CD1c-positive myeloid dendritic cell (primary cell): ENCODE data around the gene MYL11.

ENCODE experiments used
- DNase-seq: peaks from one replicate; pipeline ENCODE4 v3.0.0-alpha.2; 2016; ENCODE audit errors: extremely low spot score

MYL11 gene

DNA sequence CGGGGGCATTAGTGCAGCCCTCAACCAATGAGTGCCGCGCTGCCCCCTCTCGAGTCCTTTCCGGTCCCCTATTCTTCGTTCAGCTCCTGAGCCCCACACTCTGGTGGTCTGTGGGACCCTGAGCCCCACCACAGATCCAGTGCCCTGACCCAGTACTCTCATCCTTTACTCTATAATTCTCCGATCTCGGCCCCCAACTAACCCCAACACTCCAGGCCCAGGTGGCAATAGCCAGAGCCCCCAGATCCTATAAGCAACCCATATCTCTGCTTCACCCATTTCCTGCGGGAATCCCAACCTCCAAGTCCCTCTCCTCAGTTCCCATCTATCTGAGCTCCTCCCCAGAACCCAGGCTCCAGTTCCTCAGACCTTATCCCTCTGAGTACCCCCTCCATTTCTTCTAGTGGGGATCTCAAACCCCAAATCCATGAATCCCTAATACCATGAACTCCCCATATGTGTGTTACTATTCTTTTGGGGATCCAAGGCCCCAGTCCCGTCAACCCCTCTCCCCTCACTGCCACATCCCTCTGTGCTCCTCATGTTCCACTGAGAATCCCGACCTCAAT is 3.3 kb upstream of the MYL11 start:
- DNase-seq: no peak

DNA sequence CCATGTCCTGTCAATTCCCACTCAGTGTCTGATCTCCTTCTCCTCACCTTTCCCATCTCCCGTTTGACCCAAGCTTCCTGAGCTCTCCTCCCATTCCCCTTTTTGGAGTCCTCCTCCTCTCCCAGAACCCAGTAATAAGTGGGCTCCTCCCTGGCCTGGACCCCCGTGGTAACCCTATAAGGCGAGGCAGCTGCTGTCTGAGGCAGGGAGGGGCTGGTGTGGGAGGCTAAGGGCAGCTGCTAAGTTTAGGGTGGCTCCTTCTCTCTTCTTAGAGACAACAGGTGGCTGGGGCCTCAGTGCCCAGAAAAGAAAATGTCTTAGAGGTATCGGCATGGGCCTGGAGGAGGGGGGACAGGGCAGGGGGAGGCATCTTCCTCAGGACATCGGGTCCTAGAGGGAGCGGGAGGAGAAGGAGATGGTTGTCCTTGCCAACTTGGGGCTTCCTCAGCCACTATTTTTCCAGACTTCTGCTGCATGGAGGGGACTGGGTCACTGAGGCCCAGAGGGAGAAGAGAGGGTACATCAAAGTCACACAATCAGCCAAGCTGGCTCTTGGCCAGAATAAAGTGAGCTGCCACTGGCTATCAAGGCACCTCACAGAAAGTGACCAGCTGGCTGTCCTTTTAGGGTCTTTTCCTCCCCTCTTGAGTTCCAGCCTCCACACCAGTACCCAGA is 2.4 kb upstream of the MYL11 start:
- DNase-seq: no peak

DNA sequence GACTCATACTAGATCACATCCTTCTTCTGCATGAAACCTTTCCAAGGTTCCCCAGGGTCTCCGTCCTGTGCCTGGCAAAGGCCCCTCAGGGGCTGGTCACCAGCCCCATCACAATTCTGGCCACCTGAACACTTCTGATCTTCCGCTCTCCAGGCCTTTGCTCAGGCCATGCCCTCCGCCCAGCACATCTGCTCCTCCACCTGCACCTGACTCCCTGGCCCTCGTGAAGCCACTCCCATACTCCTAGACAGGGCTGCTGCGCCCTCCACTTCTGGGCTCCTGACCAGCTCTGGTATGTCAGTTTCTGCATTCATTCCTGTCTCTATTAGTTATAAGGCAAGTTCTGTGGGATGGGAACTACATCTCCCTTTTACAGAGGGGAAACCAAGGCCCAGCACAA is 1.9 kb upstream of the MYL11 start:
- DNase-seq: no peak

DNA sequence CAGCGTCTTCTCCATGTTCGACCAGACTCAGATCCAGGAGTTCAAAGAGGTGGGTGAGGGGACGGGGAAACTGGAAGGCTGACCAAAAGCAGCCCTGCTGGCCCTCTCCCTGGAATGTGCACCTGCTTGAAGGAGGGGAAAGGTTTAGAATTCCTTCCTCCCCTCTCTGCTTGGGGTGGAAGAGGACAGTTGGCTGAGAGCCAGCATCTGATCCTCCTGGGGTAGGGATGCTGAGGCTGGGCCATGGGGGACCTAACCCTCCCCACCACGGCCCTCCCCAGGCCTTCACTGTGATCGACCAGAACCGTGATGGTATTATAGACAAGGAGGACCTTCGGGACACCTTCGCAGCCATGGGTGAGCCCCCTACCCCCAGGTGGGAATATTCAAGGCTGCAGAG is 1.3 kb downstream of the MYL11 start:
- DNase-seq: no peak

DNA sequence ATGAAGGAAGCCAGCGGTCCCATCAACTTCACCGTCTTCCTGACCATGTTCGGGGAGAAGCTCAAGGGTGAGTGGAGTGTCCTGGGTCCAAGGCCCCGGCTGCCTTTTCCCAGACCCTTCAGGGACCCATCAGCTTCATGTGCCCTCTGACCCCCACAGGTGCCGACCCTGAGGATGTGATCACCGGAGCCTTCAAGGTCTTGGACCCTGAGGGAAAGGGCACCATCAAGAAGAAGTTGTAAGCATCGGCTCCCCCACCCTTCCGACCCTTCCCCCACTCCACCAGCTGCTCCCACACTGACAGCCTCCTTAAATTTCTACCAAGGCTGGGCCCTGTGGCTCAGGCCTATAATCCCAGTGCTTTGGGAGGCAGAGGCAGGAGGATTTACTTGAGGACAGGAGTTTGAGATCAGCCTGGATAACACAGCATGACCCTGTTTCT is 1.9 kb downstream of the MYL11 start:
- no peak for DNase-seq

DNA sequence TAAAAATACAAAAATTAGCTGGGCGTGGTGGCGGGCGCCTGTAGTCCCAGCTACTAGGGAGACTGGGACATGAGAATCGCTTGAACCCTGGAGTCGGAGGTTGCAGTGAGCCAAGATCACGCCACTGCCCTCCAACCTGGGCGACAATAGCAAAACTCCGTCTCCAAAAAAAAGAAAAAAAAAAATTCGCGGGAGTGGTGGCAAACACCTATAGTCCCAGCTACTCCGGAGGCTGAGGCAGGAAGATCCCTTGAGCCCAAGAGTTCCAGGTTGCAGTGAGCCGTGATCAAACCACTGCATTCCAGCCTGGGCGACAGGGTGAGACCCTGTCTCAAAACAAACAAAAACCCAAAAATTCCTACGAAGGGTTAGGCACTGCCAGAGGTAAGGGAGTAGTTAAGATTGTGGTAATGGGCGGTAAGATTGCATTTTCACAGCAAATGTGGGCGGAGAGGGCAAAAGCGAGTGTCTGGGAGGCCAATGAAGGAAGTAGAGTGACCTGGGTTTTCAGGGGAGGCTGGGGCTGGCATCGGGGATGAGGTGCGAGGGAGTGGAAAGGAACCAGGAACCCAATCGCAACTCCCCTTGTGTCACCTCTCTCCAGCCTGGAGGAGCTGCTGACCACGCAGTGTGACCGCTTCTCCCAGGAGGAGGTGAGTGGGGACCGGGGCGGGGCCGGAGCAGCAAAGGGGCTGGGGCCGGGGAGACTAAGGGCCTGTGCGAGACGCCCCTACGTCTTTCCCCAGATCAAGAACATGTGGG is 2.6 kb downstream of the MYL11 start:
- DNase-seq: peak; percentile 85

DNA sequence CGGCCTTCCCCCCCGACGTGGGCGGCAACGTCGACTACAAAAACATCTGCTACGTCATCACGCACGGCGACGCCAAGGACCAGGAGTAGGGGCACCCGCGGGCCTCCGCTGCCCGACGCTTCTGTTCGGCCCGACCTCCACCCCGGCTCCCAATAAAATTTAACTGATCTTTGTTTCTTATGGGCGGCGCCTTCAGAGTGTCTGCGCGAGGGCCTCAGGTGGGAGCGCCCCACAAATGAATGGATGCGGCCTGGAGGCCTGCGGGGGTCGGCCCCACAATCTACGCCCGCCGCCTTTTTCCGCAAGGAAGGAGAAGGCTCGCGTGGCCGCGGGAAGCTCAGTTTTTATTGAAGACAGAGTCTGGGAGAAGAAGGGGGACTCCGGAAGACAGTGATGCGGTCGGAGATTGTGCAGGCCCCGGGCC is 3.2 kb downstream of the MYL11 start:
- DNase-seq: no peak

DNA sequence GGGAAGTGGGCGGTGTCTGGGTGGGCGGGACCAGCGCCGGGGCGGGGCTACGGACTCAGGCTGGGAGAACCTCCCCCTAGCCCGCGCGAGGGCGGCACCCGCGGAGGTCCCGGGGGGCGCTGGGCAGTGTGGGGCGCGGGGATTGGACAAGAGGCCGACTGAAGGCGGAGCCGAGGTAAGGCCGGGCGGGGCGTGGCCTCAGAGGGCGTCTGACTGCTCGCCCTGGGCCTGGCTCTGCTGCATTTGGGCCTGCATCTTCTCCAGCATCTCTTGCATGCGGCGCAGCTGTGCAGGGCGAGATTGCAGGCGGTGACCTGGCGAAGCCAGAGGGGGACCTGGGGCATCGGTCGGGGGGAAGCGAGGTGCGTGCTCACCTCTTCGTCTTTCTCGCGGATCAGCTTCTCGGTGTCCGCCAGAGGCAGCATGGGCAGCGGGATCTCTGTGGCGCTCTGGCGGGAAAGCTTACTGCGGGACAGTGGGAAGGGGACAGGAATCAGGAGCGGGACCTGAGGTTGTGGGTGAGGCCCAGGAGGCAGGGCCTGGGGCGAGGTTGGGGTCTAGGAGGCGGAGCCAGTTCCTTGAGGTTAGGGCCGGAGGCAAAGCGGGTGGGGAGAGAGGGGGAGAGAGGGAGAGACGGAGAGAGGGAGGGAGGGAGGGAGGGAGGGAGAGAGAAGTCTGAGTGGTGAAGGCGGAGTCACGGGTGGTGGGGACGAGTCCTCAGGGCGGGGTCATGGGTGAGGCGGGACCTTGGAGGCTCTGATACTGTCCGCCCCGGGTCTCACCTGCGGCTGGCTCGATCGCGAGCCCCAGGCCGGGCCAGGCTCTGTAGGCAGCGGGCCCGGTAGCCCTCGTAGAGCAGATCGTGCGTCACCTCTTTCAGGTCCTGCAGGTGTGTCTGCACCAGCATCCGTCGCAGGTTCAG is 3.9 kb downstream of the MYL11 start:
- peak; percentile 99 for DNase-seq

DNA sequence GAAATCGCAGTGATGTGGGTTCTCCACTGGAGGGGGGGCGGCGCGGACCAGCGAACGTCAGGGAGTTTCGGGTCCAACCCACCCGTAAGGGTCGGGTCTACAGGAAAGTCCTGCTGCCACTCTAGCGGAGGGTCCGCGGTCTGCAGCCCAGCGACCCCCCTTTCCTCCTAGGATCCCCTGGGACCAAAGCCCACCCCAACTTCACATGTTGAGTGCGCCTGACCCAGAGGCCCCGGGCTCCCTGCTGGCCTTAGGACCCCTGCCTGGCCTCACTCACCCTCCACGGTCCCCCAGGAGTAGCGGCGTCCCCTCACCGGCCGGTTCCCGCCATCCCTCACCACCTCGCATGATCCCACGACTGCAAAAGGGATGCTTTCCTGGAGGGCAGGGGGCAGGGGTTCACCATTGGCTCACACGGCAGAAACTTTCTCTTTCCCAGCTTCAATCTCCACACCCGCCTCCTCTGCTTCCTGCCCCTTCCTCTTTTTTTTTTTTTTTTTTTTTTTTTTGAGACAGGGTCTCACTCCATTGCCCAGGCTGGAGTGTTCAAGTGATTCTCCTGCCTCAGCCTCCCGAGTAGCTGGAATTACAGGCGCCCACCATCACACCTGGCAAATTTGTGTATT is 4.7 kb downstream of the MYL11 start:
- DNase-seq: no peak

DNA sequence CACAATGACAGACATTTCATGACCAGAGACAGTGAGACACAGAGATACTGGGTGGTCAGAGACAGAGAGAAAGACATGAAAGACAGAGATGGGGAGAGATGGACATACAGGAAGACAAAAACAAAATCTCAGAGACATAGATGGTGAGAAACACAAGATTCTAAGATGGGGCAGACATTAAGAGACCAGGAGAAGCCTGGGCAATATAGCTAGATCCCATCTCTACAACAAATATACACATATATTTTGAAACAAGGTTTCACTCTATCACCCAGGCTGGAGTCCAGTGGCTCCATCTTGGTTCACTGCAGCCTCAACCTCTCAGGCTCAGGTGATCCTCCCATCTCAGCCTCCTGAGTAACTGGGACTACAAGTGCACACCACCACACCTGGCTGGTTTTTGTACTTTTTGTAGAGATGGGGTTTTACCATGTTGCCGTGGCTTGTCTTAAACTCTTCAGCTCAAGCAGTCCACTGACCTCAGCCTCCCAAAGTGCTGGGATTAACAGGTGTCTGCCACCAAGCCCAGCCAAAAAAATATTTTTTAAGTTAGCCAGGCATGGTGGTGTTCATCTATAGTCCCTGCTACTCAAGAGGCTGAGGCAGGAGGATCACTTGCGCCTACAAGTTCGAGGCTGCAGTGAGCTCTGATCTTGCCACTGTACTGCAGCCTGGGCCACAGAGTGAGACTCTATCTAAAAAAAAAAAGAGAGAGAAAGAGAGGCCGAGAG is 5.6 kb downstream of the MYL11 start:
- no peak for DNase-seq

DNA sequence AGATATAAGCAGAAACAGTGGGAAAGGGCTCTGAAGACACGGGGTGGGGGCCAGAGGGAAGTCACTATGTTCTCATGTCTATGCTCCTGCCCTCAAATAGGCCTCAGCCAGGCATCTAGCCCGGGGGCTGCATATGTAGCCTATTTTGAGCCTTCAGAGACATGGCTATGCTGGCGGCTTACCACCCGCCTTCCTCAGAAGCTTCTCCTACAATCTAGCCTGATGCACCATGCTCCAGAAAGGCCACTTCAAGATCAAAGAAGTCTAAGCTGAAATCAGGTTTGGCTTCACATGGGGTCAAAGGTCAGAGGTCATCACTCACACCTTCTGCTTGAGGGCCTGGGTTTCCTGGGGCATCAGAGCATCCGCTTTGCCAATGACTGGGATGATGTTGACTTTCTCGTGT is 6.2 kb downstream of the MYL11 start:
- DNase-seq: no peak

DNA sequence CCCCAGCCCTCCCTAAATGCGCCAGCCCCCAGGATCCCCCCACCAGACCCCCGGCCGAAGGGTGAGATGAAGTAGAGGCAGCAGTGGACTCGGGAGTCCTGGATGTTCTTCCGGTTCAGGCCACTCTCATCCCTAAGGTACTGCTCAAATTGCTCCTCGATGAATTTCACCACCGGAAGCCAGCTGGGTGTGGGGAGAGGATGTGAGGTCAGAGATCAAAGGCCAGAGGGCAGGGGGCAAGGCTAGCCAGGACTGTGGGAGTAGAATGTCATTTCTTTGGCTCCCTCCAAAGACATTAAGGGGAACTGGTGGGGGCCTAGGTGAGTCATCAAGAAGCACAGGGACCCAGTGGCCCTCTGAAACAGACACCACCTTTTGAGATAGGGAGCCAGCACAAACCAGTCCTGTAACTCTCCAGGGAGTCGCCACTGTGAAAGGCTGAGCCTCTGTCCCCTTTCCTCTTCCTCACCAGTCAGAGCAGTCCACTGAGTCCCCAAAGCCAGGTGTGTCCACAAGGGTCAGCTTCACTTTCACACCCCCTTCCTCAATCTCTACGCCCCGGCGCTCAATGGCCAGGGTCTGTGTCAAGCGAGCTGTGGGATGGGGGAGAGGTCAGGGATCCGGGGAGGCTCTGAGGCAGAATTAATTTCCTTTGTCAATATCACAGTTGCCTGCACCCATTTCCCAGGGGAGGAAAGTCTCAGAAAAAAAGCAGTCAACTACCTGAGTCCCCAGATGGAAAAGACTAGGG is 6.9 kb downstream of the MYL11 start:
- no peak for DNase-seq

DNA sequence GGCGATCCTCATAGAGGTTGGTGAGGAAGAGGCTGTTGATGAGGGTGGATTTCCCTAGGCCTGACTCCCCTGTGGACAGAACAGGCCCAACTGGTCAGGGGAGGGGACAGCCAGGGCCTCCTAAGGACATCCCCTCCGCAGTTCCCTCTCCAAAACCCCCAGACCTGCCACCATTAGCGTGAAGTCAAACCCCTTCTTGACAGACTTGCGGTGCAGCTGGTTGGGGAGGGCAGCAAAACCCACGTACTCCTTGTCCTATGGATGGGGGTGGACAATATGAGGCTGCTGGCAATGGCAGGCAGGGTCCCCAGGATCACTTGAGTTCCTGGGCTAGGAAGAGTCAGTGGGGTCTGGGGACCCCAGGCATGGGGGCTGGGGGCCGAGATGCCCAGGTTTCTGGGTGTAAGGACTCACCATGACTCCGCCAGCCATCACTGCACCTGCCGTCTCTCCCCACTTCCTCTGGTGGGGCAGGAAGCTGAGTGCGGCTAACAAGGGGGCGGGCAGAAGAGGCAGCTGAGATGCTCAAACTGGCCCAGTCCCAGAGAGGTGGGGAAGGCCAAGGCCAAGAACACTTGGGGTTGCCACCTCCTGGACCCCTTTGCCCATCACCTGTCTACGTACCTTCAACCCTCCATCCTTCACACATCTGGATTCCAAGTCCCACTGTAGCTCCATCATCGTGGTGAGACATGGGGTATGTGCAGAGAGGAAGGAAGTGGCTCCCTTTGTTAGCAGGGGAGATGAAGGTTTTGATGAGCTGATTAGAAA is 7.7 kb downstream of the MYL11 start, which contains the start of gene SEPTIN1:
SEPTIN1 (minus strand) TSS at position 451 of the 771 bp plus-strand sequence; CDS start at position 432, 19 bp downstream.
- peak; percentile 26 for DNase-seq

DNA sequence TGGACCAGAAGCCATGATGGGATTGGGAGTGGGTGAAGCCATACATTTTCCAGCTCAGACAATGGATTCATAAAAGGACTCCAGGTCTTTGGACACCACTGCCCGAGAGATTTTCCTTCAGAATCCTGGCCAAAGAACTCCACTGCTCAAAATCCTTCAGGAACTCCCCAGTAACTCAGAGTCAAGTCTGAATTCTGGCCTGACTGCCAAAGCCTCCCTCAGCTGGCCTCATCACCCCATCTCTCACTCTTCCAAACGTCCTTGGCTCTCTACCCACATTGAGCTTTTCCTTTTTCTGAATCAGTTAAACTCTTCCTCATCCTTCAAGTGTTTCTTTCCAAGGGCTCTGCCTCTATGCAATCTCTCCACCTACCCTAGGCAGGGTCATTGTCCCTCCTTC is 8.9 kb downstream of the MYL11 start:
- no peak for DNase-seq

DNA sequence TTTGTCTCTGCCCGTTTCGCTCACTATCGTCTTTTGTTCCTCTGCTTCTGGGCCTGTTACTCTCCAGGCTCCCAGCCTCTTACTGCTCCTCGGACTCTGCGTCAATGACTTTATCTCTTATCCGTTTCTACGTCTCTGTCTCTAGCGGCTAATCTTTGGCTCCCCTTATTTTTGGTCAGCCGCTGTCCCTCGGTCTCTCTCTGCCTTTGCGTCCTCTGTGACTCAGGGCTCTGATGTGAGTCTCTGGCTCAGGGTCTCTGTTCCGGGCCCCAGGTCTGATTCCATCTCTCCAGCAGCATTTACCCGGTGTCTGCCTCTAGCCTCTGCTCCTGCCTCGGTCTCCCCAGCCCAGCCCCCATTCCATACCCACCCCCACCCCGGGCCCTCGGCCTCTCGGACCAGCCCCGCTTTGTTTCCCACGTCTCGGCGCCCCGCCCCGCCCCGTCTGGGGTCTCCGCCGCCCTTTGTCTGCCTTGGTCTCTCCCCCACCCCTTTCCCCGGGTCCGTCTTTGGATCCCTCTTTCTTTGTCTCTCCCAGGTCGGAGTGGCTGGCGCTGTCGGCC is 20.1 kb downstream of the MYL11 start:
- DNase-seq: no peak

DNA sequence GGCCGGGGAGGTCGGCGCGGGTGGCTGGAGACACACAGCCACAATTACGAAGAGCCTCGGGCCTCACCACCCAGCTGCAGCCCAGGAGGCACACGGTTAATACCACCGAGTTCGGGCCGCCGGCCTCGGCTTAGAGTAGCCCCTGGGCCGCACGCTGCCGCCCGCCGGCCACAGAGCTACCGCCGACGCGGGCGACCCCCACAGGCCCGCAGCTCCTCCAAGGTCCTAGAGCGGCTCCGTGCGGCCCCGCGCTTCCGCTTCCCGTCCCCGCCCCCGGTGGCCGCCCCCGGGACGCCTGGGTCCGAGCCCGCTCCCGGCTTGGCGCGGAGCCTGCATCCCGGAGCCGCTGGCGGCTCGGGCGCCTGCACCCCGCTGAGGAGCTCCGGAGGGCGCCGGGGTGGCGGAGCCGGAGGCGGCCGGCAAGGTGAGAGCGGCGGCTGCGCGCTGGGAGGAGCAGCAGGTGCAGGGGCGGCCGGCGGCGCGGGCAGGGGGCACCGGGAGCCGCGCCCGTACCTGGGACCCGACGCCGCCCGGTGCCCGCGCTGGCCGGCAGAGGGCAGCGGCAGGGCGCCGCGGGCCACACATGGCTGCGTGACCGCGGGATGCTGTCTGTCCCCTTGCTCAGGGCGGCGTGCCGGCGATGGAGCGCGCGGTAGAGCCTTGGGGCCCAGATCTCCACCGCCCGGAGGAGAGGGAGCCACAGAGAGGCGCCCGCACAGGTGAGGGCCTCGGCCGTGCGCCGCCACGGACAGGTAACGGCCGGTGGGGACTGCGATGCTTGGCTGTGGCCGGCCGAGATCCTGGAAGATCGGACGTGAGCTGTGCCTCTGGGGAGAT is 20.8 kb downstream of the MYL11 start, which contains the start of gene ZNF48:
ZNF48 (plus strand) TSS at position 266 of the 837 bp plus-strand sequence; CDS start at position 641, 375 bp downstream.
- DNase-seq: peak; percentile 63

DNA sequence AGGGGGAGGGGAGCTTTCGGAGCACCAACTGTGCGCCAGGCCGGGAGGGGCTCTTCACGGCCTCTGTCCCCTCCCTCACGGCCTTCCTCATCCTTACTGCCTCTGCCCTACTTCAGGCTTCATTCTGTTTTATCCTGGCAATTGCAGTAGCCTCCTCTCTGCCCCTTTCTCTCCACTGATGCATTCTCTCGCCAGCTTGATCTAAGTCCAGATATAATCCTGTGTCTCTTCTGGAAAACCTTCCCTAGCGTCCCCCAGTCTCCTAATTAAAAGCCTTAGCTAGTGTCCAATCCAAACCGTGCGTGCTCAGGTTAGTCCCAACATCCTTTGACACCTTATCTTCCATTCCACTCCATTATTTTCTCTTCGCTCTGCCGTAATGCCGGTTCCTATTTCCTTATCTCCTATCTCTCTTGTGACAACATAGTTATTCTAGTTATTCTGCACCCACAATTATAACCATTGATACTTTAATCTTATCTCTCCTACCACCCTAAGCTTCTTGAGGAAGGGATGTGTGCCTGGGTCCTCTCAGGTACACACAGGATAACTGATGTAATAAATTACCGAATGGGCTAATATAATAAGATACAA is 21.5 kb downstream of the MYL11 start:
- DNase-seq: no peak
